ENCODE measurements around the gene PLEKHM3.

PLEKHM3 gene

DNA sequence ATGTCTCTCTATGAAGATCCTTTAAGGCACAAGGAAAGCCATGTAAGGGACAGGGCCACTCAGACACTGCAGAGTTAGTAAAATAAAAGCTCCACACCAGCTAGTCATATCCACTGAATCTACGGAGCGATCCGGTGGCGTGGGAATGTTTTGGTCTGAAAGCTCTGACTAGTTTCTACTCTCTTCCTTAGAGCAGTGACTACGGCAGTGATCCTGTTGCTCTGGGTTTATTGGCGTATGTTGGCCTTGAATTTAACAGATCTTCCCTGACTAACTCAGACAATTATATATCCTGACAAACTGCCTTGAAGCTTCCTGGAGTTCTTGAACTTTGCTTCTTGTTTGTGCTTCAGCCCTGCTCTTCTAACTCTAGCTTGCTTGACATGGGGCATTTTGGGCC is 140.3 kb downstream of the PLEKHM3 start:
- DNase-seq (ENCODE audit: low read depth): no peak

DNA sequence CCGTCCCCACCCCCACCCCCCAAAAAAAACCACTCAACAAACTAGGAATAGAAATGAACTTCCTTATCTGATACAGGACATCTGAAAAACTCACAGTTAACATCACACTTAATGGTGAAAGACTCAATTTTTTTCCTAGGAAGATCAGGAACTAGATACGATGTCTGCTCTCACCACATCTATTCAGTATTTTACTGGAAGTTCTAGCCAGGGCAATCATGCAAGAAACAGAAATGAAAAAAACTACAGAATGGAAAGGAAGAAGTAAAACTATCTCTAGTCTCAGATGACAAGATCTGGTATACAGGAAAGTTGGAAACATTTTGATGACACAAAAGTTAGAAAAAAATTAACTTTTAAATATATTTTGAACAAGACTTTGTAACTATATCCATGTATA is 141.2 kb downstream of the PLEKHM3 start:
- no peak for DNase-seq (ENCODE audit: low read depth)

DNA sequence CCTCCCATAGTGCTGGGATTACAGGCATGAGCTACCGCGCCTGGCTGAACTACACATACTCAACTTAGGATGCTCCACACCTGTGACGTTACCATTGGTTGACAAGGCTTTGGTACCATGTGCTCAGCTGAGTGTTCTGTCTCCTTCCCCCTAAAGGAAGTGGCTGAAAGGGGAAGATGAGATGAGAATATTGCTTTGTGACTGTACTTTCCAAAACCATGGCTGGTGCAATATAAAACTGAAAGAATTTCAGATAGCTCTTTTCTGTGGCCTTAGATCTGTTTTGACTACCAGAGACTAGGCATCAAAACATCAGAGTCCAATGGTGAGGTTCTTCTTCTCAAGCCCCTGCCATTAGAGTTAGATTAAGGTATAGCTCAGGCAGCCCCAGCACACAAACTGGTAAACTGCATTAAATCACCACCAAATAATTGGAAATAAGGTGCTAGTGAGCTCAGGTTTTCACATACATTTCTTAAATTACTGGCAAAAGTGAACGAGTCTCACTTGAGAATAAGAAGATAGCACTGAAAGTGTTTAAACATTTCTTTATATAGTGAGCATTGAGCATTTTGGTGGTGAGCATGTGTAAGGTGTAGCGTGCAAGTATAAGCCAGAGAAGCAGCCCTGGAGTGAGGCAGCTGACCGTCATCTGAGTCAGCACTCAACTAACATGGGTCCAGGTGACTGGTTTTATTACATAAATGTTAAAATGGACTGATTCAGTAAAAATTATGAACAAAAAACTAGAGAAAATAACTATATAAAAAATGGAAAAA is 142.1 kb downstream of the PLEKHM3 start:
- DNase-seq (ENCODE audit: low read depth): no peak

DNA sequence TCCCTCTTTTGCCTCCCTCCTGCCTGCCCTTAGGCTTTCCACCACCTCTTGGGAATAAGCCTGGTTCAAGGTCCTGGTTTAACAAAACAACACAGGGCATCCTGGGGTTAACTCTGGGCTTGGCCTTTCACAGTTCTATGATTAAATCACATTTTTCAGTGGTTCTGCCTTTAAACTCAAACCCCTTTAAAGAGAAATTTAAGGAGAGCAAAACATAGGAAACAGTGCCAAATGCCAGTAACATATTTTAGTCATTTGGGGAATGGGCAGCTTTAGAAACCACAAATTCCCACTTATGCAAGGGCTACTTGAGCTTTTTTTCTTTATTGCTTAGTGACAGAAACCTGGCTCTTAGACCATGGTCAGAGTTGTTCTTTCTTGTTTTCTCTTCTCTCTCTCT is 143.4 kb downstream of the PLEKHM3 start:
- DNase-seq (ENCODE audit: low read depth): no peak

DNA sequence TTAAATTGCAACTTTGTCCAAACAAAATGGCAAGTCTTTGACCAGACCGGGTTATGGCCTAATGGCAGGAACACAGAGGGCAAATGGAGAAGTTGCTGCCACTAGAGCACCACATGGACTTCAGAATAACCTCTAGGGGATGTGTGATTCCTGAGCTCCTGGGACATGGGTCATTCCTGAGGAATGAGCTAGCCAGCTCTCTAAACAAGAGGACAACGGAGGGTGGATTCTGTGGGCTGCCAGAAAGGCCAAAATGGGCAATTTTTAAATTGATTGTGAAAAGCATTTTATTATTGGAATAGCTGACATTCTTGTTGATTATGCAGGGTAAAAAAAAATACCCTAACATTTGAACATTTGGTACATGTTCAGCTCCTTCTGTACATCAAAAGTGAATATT is 145.8 kb downstream of the PLEKHM3 start:
- no peak for DNase-seq (ENCODE audit: low read depth)

DNA sequence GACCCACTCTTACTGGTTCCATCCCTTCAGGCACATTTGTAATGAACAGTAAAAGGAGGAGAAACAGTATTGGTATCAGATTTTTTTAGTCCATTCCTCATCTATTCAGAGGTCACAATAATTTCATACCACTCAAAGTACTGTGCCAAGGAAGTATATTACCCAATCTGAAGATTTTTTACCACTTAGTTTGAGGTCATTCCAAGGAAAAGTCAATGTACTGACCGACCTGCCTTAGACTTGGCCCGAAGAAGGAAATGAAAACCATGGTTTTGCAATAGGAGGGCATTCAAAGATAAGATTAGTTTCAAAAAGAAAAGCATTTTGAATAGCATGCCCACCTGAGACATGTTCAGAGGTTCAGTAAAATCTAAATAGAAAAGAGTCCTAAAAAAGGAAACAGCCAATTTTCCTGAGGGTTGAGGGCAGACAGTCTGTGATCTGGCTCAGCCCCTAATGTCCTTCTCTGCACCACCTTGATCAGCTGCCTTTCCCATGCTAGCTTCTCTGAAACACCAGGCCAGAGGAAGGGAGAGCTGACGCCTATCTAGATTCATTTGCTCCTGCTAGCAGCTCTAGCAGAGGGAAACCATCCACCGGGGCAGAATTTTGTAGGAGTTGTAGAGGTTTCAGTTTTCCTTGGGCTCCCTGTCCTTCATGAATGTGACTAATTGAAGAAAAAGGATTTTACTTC is 148.3 kb downstream of the PLEKHM3 start:
- no peak for DNase-seq (ENCODE audit: low read depth)

DNA sequence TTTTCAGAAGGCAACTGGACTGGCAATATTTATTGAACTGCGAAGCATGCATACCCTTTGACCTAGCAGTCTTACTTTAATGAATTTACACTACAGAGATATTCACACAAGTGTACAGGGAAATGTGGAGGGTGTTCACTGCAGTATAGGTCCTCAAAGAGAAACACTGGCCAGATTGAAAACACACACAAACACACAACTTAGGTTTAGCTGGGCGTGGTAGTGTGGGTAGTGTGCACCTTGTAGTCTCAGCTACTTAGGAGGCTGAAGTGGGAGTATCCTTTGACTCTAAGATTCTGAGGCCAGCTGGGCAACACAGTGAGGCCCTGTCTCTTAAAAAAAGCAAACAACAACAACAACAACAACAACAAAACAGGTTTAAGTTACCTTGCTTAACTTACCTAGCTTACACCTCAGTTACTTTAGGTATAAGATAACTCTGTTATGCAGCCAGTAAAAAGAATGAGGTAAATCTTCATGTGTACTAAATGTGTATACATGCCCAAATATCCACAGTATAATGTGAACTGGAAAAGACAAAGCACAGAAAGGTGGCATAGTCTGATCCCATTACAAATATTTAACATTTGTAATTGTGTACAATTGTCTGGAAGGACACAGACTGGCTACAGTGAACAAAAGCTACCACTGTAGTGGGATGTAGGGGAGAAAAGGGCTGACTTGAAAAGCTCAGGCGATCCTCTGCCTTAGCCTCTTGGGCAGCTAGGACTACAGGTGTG is 149.7 kb downstream of the PLEKHM3 start:
- no peak for DNase-seq (ENCODE audit: low read depth)

DNA sequence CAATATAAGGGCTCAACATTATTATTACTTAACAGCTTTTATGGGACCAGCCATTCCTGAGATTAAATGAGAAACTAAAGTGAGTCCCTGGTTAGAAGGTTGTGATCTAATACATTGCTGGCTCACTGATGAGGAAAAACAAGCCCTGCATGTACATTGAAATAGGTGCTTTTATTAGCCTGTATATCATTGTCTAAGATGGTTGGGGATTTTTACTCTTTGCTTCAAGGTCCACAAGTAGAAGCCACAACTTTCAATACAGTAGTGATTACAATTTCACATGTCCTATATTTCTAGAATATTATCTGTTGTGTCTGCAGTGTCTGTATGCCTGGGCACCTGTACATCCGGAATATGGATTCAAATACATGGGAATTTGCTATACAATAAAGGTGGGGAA is 151.5 kb downstream of the PLEKHM3 start:
- no peak for DNase-seq (ENCODE audit: low read depth)

DNA sequence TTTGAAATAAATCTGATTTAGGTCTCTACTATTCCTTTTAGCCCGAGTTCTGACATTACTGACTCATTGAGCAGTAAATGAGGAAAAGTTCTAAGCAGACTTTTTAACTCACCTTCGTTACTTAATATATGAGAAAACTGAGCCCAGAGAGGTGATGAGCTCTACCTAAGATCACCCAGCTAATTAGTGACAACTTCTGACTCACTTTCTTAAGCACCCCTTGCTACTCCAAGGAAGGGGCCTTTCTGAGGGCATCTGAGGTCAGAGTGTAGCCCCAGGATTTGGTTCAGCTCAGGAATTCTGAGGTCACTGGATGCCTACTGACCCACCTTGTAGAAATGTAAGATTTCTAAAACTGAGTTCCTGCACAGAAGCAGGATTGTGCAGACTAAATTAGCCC is 153.4 kb downstream of the PLEKHM3 start:
- DNase-seq (ENCODE audit: low read depth): no peak

DNA sequence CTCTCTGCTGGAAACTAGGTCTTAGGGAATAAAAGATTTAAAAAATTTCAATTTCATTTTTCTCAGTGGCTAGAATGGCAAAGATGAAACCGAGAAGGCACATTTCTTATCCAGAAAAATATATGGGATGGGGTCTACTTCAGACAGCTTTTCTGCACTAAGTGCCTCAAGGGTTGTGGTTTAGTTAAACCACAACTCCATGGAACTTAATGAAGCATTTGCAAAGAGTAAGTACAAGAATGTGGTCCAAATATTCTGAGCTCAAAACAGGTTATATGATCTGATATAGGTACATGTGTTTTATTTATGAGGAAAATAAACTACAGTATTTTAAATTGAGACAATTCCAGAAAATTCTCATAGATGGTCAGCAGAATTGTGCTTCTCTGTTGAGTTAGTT is 153.8 kb downstream of the PLEKHM3 start:
- no peak for DNase-seq (ENCODE audit: low read depth)

DNA sequence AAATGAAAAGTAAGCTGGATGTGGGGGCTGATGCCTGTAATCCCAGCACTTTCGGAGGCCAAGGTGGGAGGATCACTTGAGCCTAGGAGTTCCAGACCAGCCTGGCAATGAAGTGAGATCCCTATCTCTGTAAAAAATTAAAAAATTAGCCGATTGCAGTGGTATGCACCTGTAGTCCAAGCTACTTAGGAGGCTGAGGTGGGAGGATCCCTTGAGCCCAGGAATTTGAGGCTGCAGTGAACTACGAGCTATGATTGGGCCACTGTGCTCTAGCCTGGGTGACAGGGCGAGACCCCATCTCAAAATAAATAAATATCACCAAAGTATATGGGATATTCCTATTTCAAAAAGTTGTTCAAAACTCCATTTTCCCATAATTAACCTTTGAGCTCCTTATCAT is 154.5 kb downstream of the PLEKHM3 start:
- DNase-seq (ENCODE audit: low read depth): no peak

DNA sequence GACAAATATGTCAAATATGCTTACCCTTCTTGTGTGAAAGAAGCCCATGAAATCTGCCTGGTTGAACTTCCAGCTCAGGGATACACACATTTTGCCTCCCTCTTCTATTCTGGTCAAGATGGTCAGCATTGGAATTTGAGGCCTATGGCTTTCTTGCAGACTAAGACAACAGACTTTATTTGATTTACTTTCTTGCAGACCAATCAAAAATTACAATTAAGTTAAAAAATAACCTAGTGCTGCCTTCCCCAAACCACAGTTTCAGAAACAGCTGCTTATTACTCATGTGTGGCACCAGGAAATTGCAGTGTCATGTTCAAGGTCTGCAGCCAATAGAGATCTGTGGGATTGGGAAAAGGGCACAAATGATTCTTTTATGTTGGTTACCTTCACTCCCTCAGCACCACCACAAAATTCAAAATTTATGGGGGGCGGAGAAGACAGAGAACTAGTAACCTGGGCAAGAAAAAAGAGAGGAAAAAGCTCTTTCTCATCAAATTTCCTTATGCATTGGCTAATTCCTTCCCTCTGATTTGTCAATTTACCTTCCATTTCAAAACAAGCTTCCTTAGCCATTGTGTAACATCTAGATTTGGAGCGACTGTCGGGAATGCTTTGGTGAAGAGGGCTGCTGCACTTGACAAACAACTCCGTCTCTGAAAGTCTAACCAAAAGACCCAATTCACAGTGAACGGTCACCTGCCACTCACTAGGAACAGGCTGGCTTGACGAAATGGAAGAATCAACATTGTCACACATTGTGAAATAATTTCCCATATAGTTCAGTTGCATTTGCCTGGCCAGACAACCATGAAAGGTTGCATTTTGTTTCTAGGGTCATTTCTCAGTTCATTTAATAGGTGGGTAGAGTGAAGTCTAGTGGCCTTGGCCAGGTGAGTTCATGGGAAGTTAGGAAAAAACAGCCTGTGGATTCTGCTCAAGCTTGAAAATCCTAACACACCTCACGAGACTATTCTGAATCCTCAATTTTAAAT is 155.2 kb downstream of the PLEKHM3 start:
- no peak for DNase-seq (ENCODE audit: low read depth)

DNA sequence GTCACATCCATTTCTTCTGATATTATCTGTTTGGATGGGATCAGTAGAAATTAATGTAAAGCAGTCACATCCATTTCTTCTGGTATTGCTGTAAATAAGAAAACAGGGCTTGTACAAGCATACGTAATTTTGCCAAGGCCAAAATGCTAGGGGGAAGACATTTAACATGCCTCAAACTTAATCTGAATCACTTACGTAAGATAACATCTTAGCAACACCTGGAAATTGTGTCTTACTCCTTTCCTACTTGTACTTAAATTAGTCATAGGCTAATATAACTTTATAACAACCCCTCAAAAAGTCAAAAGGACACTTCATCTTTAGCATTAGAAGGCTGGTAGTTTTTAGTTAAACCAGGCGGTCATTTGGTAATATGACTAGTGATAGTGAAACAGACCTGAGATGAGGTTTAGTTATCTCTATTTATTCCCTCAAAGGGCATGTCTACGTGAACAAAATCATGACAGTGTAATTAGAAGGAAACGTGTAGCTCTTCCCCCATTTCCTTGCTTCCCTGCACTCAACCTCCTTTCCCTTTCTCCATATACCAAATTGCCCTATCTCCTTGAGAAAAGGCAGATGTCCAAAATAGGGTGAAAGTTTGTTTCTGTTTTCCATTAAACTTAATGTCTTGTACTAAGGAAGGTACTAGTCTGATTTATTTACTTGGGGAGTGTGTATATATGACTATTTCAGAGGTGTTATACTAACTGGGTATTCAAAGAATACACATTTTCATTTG is 156.3 kb downstream of the PLEKHM3 start:
- no peak for DNase-seq (ENCODE audit: low read depth)

DNA sequence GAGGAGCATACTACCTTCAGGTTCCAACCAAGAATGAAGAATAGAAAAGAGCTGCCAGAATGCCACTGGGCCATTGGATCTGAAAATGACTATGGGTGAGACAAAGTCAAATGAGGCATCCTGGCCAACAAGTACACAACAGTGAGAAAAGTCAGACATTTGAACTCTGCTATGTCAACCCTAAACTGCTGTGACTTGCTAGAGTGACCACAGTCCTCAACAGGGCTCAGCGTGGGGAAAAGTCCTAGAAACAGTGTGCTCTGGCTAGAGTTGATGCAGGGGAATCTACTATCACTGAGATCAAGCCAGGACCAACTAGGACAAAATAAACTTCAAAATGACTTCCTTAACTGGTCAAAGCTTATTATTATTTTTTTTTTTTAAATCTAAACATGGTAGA is 157.4 kb downstream of the PLEKHM3 start:
- no peak for DNase-seq (ENCODE audit: low read depth)

DNA sequence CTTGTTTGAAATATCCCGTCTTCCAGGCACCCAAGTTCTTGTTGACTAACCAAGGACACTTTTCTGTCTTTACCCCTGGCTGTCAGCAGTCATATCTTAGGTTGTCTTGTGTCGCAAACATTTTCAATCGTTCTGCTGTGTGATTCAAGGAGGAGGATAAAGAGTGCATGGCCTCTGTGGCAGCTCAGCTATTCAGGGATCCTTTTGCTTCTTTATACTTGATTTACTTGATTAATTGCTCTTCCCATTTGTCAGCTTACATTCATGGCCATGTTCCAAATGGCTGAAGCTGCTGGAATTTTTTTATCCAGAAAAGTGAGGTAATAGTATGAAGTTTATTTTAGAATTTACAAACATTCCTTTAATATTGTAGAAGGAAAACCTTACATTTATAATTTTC is 158.3 kb downstream of the PLEKHM3 start:
- DNase-seq (ENCODE audit: low read depth): no peak

DNA sequence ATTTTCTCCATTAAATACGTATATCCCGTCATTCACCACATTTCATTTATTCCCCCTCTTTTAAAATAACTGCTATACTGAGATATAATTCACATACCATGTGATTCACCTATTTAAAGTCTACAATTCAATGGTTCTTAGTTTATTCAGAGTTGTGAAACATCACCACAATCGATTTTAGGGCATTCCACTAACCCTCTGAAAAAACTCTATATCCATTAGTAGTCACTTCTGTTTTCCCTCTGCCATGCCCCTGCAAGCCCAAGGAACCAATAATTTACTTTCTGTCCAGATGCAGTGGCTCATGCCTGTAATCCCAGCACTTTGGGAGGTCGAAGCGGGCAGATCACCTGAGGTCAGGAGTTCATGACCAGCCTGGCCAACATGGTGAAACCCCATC is 160.1 kb downstream of the PLEKHM3 start:
- no peak for DNase-seq (ENCODE audit: low read depth)

DNA sequence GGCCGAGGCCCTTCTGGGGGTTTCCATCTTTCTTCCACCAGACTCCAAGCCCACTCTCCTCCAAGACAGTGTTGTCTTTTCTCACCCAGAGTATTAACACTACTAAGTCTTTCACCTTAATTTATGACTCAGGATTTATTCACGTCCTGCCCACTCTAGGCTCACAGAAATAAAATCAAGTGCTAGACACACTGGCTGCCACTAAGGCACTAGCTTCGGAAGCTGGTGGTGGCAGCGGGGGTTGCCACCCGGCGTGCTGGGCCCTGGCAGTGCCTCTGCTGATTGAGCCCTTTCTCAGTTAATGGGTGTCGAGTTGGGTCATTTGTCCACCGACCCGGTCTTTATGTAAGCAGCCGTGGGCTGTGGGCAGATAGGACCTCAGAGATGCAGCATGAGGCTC is 162.0 kb downstream of the PLEKHM3 start:
- DNase-seq (ENCODE audit: low read depth): no peak

DNA sequence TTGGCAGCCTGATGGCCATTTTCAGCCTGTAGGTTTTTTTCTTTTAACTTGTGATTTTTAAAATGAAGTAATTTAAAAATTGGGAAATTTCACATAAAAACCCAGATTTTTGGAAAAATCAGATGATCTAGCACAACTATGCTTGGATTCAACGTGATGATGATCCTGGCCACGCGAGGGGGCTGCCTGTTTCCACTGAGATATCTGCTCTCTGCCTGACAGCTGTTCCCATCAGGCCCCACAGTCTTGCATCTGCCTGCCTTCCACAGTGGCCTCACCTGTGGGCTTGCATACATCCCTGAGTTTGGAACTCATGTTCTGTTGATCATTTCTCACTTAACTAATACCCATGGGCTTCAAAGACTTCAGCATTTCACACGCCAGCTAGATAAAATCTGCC is 163.5 kb downstream of the PLEKHM3 start:
- DNase-seq (ENCODE audit: low read depth): no peak

DNA sequence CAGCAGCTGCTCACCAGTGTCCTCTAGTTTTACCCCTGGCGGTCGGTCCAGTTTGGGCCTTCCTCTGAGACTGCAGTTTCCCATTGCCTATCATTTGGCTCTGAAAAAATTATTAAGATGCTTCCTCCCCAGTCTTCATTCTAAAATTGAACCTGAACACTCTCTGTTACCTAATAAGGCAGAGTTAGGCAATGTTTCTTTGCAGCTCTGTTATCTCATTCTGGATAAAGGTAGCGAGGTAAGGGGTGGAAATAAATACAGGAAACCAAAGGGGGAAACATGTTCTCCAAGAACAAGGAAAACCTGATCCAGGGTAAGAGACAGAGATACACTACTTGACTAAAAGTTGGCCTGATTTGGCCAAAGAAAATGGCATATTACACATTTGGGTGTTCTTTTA is 164.6 kb downstream of the PLEKHM3 start:
- no peak for DNase-seq (ENCODE audit: low read depth)

DNA sequence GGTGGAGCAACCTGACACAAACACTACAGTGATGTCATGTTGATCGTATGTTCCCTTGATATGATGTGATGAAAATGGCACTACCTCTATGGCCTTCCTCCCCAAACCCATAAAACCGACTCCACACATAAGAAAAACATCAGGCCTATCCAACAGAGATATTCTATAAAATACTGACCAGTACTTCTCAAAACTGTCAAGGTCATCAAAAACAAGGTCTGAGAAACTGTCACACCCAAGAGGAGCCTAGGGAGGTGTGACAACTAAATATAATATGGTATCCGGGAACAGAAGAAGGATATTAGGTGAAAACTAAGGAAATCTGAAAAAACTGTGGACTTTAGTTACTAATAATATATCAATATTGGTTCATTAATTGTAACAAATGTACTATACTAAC is 169.7 kb downstream of the PLEKHM3 start:
- DNase-seq (ENCODE audit: low read depth): no peak
